ENCODE measurements around the gene SLC22A12. TPM values are rescaled to one million over a fixed set of nuclear protein-coding genes. Genes with fewer than 3 reads are reported as not detected.

The SLC22A12 gene
- total and polyA plus RNA-seq, 2 donors (not counting 3 experiments of a cell fraction or from before 2014, with no cell fraction given): not detected

- Histone ChIP-seq H3K4me3 (replicated peaks in 1 of 3; ENCODE audit: insufficient read depth in 1 of 3, low read depth in 1 of 3, low read length in 3 of 3) (no peak overlapping the region), H4K20me1 (replicated peaks; ENCODE audit: control insufficient read depth, extremely low read depth, insufficient read depth, low read length) (no peaks in the 10 kb centered on the region), H3K36me3 (ENCODE audit: control insufficient read depth in 2 of 2, extremely low read depth in 1 of 2, insufficient read depth in 2 of 2, low read length in 2 of 2) (no peaks in the 10 kb centered on the region), H3K27ac (ENCODE audit: insufficient read depth, low read depth, low read length) (no peak overlapping the region), H2AFZ (ENCODE audit: low read depth, low read length) (no peak overlapping the region), H3K9me1 (replicated peaks; ENCODE audit: control insufficient read depth, extremely low read depth, insufficient read depth, low read length) (no peaks in the 10 kb centered on the region), H3K27me3 (ENCODE audit: control insufficient read depth in 2 of 2, insufficient read depth in 2 of 2, low read length in 2 of 2) (no peaks in the 10 kb centered on the region), H3K79me2 (ENCODE audit: control insufficient read depth, insufficient read depth, low read length) (no peaks in the 10 kb centered on the region), H3K4me2 (ENCODE audit: insufficient read depth, low read length) (no peak overlapping the region), H3K4me1 (ENCODE audit: control insufficient read depth, extremely low read depth, insufficient read depth, low read length) (no peaks in the 10 kb centered on the region), H3K9ac (replicated peaks; ENCODE audit: extremely low read depth, insufficient read depth, low read length) (no peak overlapping the region), H3K9me3 (replicated peaks; ENCODE audit: control insufficient read depth, insufficient read depth, low read length) (no peaks in the 10 kb centered on the region)
- dilution Hi-C loops (cut with MboI; ENCODE audit: extremely low pct_ligation_motif_present, low sequenced_read_pairs) (no loop called here), intact Hi-C loops (cut with micrococcal nuclease) (no loop called here)
- TF ChIP-seq JUN (IDR thresholded peaks at IDR 0.05; ENCODE audit: borderline replicate concordance, insufficient read depth, insufficient read length, low read depth): no peak
- TF ChIP-seq FOS (IDR thresholded peaks at IDR 0.05; ENCODE audit: borderline replicate concordance, insufficient read depth, low read length): no peak
- TF ChIP-seq MAX (IDR thresholded peaks at IDR 0.05; ENCODE audit: insufficient read depth, insufficient read length): no peak
- TF ChIP-seq EZH2 (IDR thresholded peaks at IDR 0.05; ENCODE audit: borderline replicate concordance, low read depth, low read length, severe bottlenecking): no peak
- TF ChIP-seq POLR2AphosphoS5 (IDR thresholded peaks at IDR 0.05; ENCODE audit: insufficient read depth, low read depth, low read length): no peak
- no peak for FAIRE-seq
- BruUV-seq (replicated peaks): no TSS peak
- no peak for DNase-seq (ENCODE audit: low read depth, low spot score)
- POLR2A ChIA-PET: no interaction called here
- CTCF ChIA-PET: no interaction called here
These were observed 6.7 kb downstream of the SLC22A12 start for GRCh38 chr11:64597671-64598101.

- dilution Hi-C loops (cut with MboI; ENCODE audit: extremely low pct_ligation_motif_present, low sequenced_read_pairs): no loop called here
- no TSS peak for BruUV-seq (replicated peaks)
These were observed 7.2 kb downstream of the SLC22A12 start for GRCh38 chr11:64598106-64598796.

More at GRCh38 chr11:64598106-64598796, 7.2 kb downstream of the SLC22A12 start:
- FAIRE-seq: no peak
- TF ChIP-seq MAX (IDR thresholded peaks at IDR 0.05; ENCODE audit: insufficient read depth, insufficient read length) (no peak), FOS (IDR thresholded peaks at IDR 0.05; ENCODE audit: borderline replicate concordance, insufficient read depth, low read length) (no peak), JUN (IDR thresholded peaks at IDR 0.05; ENCODE audit: borderline replicate concordance, insufficient read depth, insufficient read length, low read depth) (no peak), MYC (IDR thresholded peaks at IDR 0.05; ENCODE audit: low read depth, low read length) (no peak), EZH2 (IDR thresholded peaks at IDR 0.05; ENCODE audit: borderline replicate concordance, low read depth, low read length, severe bottlenecking) (no peak), POLR2A (IDR thresholded peaks at IDR 0.05; ENCODE audit: low read depth, low read length) (no peak), CTCF (IDR thresholded peaks at IDR 0.05; ENCODE audit: extremely low read depth in 1 of 2, insufficient read depth in 1 of 2, low read depth in 1 of 2, low read length in 2 of 2) (no peak), GATA2 (IDR thresholded peaks at IDR 0.05; ENCODE audit: insufficient read depth, insufficient read length, low read depth, low read length) (no peak), POLR2AphosphoS5 (IDR thresholded peaks at IDR 0.05; ENCODE audit: insufficient read depth, low read depth, low read length) (no peak)
- no peaks in the 10 kb centered on the region for H4K20me1 ChIP-seq (replicated peaks; ENCODE audit: control insufficient read depth, extremely low read depth, insufficient read depth, low read length)
- DNase-seq (ENCODE audit: low read depth, low spot score): no peak
- H3K4me2 ChIP-seq (ENCODE audit: insufficient read depth, low read length): no peak overlapping the region
- H3K27ac ChIP-seq (ENCODE audit: insufficient read depth, low read depth, low read length): no peak overlapping the region
- no peak overlapping the region for H2AFZ ChIP-seq (ENCODE audit: low read depth, low read length)
- H3K27me3 ChIP-seq (ENCODE audit: control insufficient read depth in 2 of 2, insufficient read depth in 2 of 2, low read length in 2 of 2): no peaks in the 10 kb centered on the region
- intact Hi-C loops (cut with micrococcal nuclease): no loop called here
- no peaks in the 10 kb centered on the region for H3K36me3 ChIP-seq (ENCODE audit: control insufficient read depth in 2 of 2, extremely low read depth in 1 of 2, insufficient read depth in 2 of 2, low read length in 2 of 2)
- no peaks in the 10 kb centered on the region for H3K79me2 ChIP-seq (ENCODE audit: control insufficient read depth, insufficient read depth, low read length)
- no peak overlapping the region for H3K9ac ChIP-seq (replicated peaks; ENCODE audit: extremely low read depth, insufficient read depth, low read length)
- CTCF ChIA-PET: no interaction called here
- H3K4me1 ChIP-seq (ENCODE audit: control insufficient read depth, extremely low read depth, insufficient read depth, low read length): no peaks in the 10 kb centered on the region
- POLR2A ChIA-PET: no interaction called here
- no peak overlapping the region for H3K4me3 ChIP-seq (replicated peaks in 1 of 3; ENCODE audit: insufficient read depth in 1 of 3, low read depth in 1 of 3, low read length in 3 of 3)
- no peaks in the 10 kb centered on the region for H3K9me1 ChIP-seq (replicated peaks; ENCODE audit: control insufficient read depth, extremely low read depth, insufficient read depth, low read length)
- H3K9me3 ChIP-seq (replicated peaks; ENCODE audit: control insufficient read depth, insufficient read depth, low read length): no peaks in the 10 kb centered on the region
